ENCODE measurements around the gene KLK10. TPM values are rescaled to one million over a fixed set of nuclear protein-coding genes. Genes with fewer than 3 reads are reported as not detected.

The KLK10 gene
- total RNA-seq, 1 donor from 2014 or later = not detected

DNA sequence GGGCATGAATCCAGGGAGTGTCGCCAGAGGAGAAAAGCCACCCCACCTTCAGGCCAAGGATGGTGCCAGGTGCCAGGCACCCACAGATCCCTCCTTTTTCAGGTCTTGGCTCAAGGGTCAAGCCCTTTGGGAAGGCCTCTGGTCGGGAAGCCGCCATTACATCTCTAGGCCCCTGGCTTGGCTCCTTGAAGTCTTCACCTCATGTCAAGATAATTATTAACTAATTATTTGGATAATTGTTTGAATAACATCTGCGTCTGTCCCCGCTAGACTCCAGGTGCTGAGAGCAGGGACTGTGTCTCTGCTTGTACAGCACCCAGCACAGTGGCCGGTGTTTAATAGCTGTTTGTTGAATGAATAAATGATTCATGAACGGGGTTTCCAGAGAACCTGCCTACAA, 44.2 kb upstream of the KLK10 start:
- Mint-ChIP-seq H3K4me3 (ENCODE audit: unreplicated experiment) (peak overlapping the region; percentile 73), H3K36me3 (ENCODE audit: unreplicated experiment) (no peaks in the 10 kb centered on the region), H3K27me3 (ENCODE audit: unreplicated experiment) (peaks cover 8% of the 10 kb centered on the region), H3K4me1 (ENCODE audit: low read depth, unreplicated experiment) (no peaks in the 10 kb centered on the region), H3K27ac (ENCODE audit: unreplicated experiment) (no peak overlapping the region), H3K9me3 (ENCODE audit: unreplicated experiment) (peaks cover 5% of the 10 kb centered on the region)
- TF ChIP-seq, protein P1, sequence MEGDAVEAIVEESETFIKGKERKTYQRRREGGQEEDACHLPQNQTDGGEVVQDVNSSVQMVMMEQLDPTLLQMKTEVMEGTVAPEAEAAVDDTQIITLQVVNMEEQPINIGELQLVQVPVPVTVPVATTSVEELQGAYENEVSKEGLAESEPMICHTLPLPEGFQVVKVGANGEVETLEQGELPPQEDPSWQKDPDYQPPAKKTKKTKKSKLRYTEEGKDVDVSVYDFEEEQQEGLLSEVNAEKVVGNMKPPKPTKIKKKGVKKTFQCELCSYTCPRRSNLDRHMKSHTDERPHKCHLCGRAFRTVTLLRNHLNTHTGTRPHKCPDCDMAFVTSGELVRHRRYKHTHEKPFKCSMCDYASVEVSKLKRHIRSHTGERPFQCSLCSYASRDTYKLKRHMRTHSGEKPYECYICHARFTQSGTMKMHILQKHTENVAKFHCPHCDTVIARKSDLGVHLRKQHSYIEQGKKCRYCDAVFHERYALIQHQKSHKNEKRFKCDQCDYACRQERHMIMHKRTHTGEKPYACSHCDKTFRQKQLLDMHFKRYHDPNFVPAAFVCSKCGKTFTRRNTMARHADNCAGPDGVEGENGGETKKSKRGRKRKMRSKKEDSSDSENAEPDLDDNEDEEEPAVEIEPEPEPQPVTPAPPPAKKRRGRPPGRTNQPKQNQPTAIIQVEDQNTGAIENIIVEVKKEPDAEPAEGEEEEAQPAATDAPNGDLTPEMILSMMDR (IDR thresholded peaks at IDR 0.05; ENCODE audit: partially characterized antibody, unreplicated experiment) = no peak
- DNase-seq = no peak

DNA sequence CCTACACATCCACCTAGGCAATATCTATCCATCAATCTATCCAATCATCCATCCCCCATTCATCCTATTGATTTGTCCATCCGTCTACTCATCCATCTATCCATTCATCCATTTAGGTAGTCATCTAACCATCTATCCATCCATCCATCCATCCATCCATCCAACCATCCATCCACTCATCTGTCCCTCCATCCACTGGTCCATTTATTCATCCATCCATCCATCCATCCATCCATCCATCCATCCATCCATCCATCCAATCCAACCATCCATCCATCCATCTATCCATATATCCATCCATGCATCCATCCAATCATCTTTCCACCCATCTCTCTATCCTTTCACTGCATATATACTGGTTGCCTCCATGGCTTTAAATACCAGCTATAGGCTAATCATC, 41.5 kb upstream of the KLK10 start:
- no peaks in the 10 kb centered on the region for H3K4me1 Mint-ChIP-seq (ENCODE audit: low read depth, unreplicated experiment)
- H3K36me3 Mint-ChIP-seq (ENCODE audit: unreplicated experiment) = no peaks in the 10 kb centered on the region
- DNase-seq = no peak
- H3K27ac Mint-ChIP-seq (ENCODE audit: unreplicated experiment) = no peak overlapping the region
- H3K4me3 Mint-ChIP-seq (ENCODE audit: unreplicated experiment) = no peak overlapping the region
- peaks cover 2% of the 10 kb centered on the region for H3K9me3 Mint-ChIP-seq (ENCODE audit: unreplicated experiment)
- H3K27me3 Mint-ChIP-seq (ENCODE audit: unreplicated experiment) = peaks cover 4% of the 10 kb centered on the region
- TF ChIP-seq, protein P1 (IDR thresholded peaks at IDR 0.05; ENCODE audit: partially characterized antibody, unreplicated experiment) = no peak

DNA sequence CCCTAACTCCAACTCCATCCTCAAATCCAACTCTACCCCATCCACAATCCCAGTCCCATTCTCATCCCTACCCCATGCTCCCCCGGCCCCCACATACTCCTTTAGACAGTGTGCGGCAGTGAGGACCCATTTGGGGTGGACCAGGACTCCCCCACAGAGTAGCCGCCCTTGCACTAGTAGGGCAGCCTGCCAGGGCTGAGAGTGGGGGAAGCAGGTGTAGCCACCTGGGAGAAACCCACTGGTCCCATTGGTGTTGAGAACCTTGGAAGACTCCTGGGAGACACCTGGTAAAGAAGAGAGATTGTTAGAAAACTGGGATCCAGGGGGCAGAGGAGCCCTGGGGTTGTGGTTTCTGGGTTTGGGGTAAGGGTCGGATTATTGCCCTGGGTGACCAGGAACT, 40.8 kb upstream of the KLK10 start:
- no peaks in the 10 kb centered on the region for H3K4me1 Mint-ChIP-seq (ENCODE audit: low read depth, unreplicated experiment)
- no peak overlapping the region for H3K4me3 Mint-ChIP-seq (ENCODE audit: unreplicated experiment)
- H3K27me3 Mint-ChIP-seq (ENCODE audit: unreplicated experiment) = peaks cover 3% of the 10 kb centered on the region
- H3K9me3 Mint-ChIP-seq (ENCODE audit: unreplicated experiment) = peaks cover 2% of the 10 kb centered on the region
- TF ChIP-seq, protein P1 (IDR thresholded peaks at IDR 0.05; ENCODE audit: partially characterized antibody, unreplicated experiment) = no peak
- no peaks in the 10 kb centered on the region for H3K36me3 Mint-ChIP-seq (ENCODE audit: unreplicated experiment)
- no peak overlapping the region for H3K27ac Mint-ChIP-seq (ENCODE audit: unreplicated experiment)
- no peak for DNase-seq

DNA sequence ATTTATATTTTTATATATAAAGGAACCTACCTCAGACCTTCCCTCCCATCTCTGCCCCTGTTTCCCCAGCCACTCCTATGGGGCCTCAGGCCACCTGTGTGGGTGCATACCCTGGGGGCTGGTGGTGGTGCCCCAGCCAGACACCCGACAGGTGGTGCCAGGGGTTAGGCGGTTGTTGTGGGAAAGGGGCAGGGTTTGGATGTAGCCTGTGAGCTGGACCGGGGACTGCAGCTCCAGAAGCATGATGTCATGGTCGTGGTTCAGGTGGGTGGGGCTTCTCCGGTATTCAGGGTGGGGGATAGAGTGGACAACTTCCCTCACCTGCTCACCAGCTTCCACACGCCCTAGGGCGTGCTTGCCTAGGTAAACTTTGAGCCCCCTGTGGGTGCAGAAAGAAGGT, 40.2 kb upstream of the KLK10 start:
- Mint-ChIP-seq H3K9me3 (ENCODE audit: unreplicated experiment) (peaks cover 2% of the 10 kb centered on the region), H3K4me1 (ENCODE audit: low read depth, unreplicated experiment) (no peaks in the 10 kb centered on the region), H3K36me3 (ENCODE audit: unreplicated experiment) (no peaks in the 10 kb centered on the region), H3K27ac (ENCODE audit: unreplicated experiment) (no peak overlapping the region), H3K4me3 (ENCODE audit: unreplicated experiment) (no peak overlapping the region), H3K27me3 (ENCODE audit: unreplicated experiment) (peaks cover 3% of the 10 kb centered on the region)
- TF ChIP-seq, protein P1 (IDR thresholded peaks at IDR 0.05; ENCODE audit: partially characterized antibody, unreplicated experiment) = no peak
- DNase-seq = no peak

DNA sequence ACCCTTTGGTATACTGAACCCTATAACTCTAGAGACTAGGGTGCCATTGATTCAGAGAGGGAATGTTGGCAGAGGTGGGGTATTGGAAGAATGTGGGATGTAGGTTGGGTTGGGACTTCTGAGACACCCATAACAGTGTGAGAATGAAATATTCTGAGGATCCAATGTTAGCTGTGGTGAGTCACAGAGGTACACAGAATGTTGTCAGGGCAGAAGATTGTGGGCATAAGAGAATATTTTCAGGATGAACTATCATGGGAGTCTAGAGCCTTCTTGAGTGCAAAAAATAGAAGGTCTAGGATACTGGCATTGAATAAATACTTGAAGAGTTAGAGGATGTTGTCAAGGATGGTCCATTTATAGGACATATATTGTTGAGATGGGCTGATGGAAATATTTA, 36.4 kb upstream of the KLK10 start:
- H3K36me3 Mint-ChIP-seq (ENCODE audit: unreplicated experiment) = no peaks in the 10 kb centered on the region
- no peaks in the 10 kb centered on the region for H3K9me3 Mint-ChIP-seq (ENCODE audit: unreplicated experiment)
- H3K4me3 Mint-ChIP-seq (ENCODE audit: unreplicated experiment) = no peak overlapping the region
- H3K27me3 Mint-ChIP-seq (ENCODE audit: unreplicated experiment) = peaks cover 6% of the 10 kb centered on the region
- H3K27ac Mint-ChIP-seq (ENCODE audit: unreplicated experiment) = no peak overlapping the region
- TF ChIP-seq, protein P1 (IDR thresholded peaks at IDR 0.05; ENCODE audit: partially characterized antibody, unreplicated experiment) = no peak
- no peaks in the 10 kb centered on the region for H3K4me1 Mint-ChIP-seq (ENCODE audit: low read depth, unreplicated experiment)
- DNase-seq = no peak

All from glutamatergic neuron (in vitro differentiated cells).